HG03354 (cell line): ENCODE measurements around the gene PCDHB6.
"Not testable (repeated sequence)": the region's sequence is repeated elsewhere in the genome, so short reads cannot be mapped to it uniquely, and the experiment has no call there.

Source experiments
- ATAC-seq: cut with Tn5 transposase; IDR thresholded peaks from one replicate; pipeline ENCODE4 v1.9.1; 2021; ENCODE audit warnings: mild to moderate bottlenecking; ENCODE audit not compliant: unreplicated experiment, poor library complexity, severe bottlenecking

Gene PCDHB6

GRCh38 chr5:141149812-141150211, at the start of gene PCDHB6:
Gene PCDHB6 (plus strand): TSS chr5:141150057. CDS start chr5:141150258, 201 bp downstream.
- no peak for ATAC-seq

GRCh38 chr5:141100243-141100805, 49.5 kb upstream of the PCDHB6 start, which contains the start of gene PCDHB3:
Gene PCDHB3 (plus strand): TSS chr5:141100473. CDS start chr5:141100650, 177 bp downstream.
- no peak for ATAC-seq

- no peak for ATAC-seq
Observed at GRCh38 chr5:141101059-141101458, 48.8 kb upstream of the PCDHB6 start.

GRCh38 chr5:141102070-141102469, 47.8 kb upstream of the PCDHB6 start:
- ATAC-seq, result not testable (repeated sequence)

GRCh38 chr5:141102471-141102870, 47.4 kb upstream of the PCDHB6 start:
- ATAC-seq, result not testable (repeated sequence)

GRCh38 chr5:141105350-141105749, 44.5 kb upstream of the PCDHB6 start:
- ATAC-seq, result no peak

- ATAC-seq, result no peak
Observed at GRCh38 chr5:141119250-141119649, 30.6 kb upstream of the PCDHB6 start.

GRCh38 chr5:141121563-141121962, 28.3 kb upstream of the PCDHB6 start, which contains the start of gene PCDHB4:
Gene PCDHB4 (plus strand): TSS chr5:141121818. CDS start chr5:141121999, 181 bp downstream.
- ATAC-seq, result no peak

- no peak for ATAC-seq
Observed at GRCh38 chr5:141121985-141122384, 27.9 kb upstream of the PCDHB6 start.

GRCh38 chr5:141123396-141124135, 26.3 kb upstream of the PCDHB6 start:
- ATAC-seq, result not testable (repeated sequence)

- ATAC-seq, result no peak
Observed at GRCh38 chr5:141127305-141127704, 22.6 kb upstream of the PCDHB6 start.

- ATAC-seq, result no peak
Observed at GRCh38 chr5:141135030-141135717, 14.7 kb upstream of the PCDHB6 start, which contains the start of gene PCDHB5. Gene PCDHB5 (plus strand): TSS chr5:141135206. CDS start chr5:141135435, 229 bp downstream.

GRCh38 chr5:141135718-141136266, 14.1 kb upstream of the PCDHB6 start:
- ATAC-seq, result no peak

- ATAC-seq, result not testable (repeated sequence)
Observed at GRCh38 chr5:141137346-141137745, 12.5 kb upstream of the PCDHB6 start.

- ATAC-seq, result no peak
Observed at GRCh38 chr5:141150224-141150992, 551 bp downstream of the PCDHB6 start.

- ATAC-seq, result no peak
Observed at GRCh38 chr5:141150993-141151325, 1.1 kb downstream of the PCDHB6 start.

GRCh38 chr5:141151632-141152031, 1.8 kb downstream of the PCDHB6 start:
- not testable (repeated sequence) for ATAC-seq

GRCh38 chr5:141152096-141152495, 2.2 kb downstream of the PCDHB6 start:
- not testable (repeated sequence) for ATAC-seq

- ATAC-seq, result no peak
Observed at GRCh38 chr5:141155540-141156374, 5.9 kb downstream of the PCDHB6 start.
